Lower leg skin (tissue), 4 donors: ENCODE measurements around the gene TMPRSS3. TPM values are rescaled to one million over a fixed set of nuclear protein-coding genes. Genes with fewer than 3 reads are reported as not detected.

Experiments
- DNase-seq, 2 donors: peaks; one replicate each; pipeline ENCODE4 v3.0.0-alpha.2; 2019; ENCODE audit warnings: low spot score in 2 of 2
- H3K4me3 ChIP-seq: fragments of 200-600 bp; sonication (generic); 2 replicates; pipeline ENCODE4 v1.5.1; 2017; ENCODE audit warnings: mild to moderate bottlenecking, low read depth; ENCODE audit not compliant: poor library complexity, severe bottlenecking
- POLR2A ChIP-seq, 2 donors: fragments of 450-650 bp; IDR thresholded peaks; one replicate each; pipeline ENCODE4 v1.6.1; 2016 to 2017; ENCODE audit warnings: antibody characterized with exemption in 2 of 2, mild to moderate bottlenecking in 1 of 2, moderate library complexity in 1 of 2
- WGBS, 2 donors: methylation state at CpG; one replicate each; pipeline ENCODE4 v1.1.5; 2018; 5-methylcytosine and 5-hydroxymethylcytosine counted together
- intact Hi-C: fragments of 100-400 bp; cut with DNase I; formaldehyde crosslinking; loops from one replicate; pipeline ENCODE4 v1.15.0; 2023; ENCODE audit warnings: low total_unique reads
- total RNA-seq, 4 donors: library from RNA; depleted of rRNA; stranded (reverse); fragments of >200 nt; gene quantifications; one replicate each; pipeline ENCODE4 v1.1.0, GENCODE V29; 2016
- TF ChIP-seq, protein P1 (sequence below), 3 donors: fragments of 450-650 bp; IDR thresholded peaks; one replicate each; pipeline ENCODE4 v1.5.1; 2016; ENCODE audit warnings: antibody characterized with exemption in 3 of 3, mild to moderate bottlenecking in 3 of 3, moderate library complexity in 2 of 3

Gene TMPRSS3
- total RNA-seq, 4 donors from 2014 or later, result 0.19 to 0.78 (median 0.36) TPM

DNA sequence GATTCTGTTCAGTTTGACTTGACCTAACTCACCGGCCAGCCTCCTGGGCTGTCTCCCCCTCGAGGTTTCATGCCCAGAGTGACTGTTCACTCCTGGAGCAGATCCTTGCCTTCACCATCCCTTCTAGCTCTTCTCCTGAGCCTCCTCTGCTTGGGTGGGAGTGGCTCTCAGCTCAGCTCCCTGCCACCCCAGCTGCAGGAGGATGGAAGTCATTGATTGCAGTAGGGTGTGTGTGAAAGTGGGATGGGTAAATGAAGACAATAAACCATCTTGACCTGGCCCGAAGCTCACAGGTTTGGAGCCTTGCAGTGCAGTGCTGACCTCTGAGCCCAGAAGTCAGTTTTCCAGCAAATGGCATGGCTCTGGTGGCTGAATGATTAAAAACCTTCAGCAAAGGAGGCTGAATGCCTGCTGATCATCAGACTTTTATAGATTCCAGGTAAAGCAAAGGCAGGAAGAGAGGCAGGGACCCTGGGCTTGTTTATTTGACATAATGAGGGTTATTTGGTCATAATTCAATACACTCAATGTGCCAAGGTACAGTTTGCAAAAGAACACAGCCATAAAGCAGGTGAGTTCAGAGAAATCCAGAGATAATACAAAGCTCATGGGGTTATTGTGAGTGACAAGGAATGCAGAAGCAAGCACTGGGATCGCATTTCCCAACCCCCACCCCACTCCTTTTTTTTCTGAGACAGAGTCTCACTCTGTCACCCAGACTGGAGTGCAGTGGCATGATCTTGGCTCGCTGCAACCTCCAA lies 63.1 kb downstream of the TMPRSS3 start:
- WGBS, 2 donors, result 76 to 79% methylated on average over 5 of the region's 5 CpGs
- intact Hi-C loops, result no loop called here
- DNase-seq, result peak in 1 of 2 donors; percentile 63
- TF ChIP-seq, protein P1, sequence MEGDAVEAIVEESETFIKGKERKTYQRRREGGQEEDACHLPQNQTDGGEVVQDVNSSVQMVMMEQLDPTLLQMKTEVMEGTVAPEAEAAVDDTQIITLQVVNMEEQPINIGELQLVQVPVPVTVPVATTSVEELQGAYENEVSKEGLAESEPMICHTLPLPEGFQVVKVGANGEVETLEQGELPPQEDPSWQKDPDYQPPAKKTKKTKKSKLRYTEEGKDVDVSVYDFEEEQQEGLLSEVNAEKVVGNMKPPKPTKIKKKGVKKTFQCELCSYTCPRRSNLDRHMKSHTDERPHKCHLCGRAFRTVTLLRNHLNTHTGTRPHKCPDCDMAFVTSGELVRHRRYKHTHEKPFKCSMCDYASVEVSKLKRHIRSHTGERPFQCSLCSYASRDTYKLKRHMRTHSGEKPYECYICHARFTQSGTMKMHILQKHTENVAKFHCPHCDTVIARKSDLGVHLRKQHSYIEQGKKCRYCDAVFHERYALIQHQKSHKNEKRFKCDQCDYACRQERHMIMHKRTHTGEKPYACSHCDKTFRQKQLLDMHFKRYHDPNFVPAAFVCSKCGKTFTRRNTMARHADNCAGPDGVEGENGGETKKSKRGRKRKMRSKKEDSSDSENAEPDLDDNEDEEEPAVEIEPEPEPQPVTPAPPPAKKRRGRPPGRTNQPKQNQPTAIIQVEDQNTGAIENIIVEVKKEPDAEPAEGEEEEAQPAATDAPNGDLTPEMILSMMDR (IDR thresholded peaks at IDR 0.05), result no peak
- TF ChIP-seq POLR2A (IDR thresholded peaks at IDR 0.05), result no peak
- H3K4me3 ChIP-seq, result no peak overlapping the region

DNA sequence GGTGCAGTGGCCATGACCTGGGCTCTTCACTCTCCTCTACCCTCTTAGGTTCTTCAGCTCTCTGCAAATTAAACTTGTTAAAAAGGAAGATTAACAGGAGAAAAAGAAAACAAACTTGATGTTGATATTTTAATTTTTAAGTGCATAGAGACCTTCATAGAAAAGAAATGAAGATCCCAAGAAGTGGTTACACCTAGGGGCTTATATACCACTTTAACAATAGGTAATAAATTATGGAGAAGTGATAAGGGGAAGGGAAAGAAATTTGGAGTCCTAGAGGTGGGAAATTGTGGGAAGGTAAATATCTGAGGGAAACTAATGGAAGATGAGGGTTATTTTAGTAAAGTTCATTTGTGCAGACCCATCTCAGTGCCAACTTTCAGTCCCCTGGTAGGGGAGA lies 64.2 kb downstream of the TMPRSS3 start:
- no peak for DNase-seq
- H3K4me3 ChIP-seq, result no peak overlapping the region
- TF ChIP-seq, protein P1 (IDR thresholded peaks at IDR 0.05), result no peak
- TF ChIP-seq POLR2A (IDR thresholded peaks at IDR 0.05), result no peak
- intact Hi-C loops, result no loop called here

DNA sequence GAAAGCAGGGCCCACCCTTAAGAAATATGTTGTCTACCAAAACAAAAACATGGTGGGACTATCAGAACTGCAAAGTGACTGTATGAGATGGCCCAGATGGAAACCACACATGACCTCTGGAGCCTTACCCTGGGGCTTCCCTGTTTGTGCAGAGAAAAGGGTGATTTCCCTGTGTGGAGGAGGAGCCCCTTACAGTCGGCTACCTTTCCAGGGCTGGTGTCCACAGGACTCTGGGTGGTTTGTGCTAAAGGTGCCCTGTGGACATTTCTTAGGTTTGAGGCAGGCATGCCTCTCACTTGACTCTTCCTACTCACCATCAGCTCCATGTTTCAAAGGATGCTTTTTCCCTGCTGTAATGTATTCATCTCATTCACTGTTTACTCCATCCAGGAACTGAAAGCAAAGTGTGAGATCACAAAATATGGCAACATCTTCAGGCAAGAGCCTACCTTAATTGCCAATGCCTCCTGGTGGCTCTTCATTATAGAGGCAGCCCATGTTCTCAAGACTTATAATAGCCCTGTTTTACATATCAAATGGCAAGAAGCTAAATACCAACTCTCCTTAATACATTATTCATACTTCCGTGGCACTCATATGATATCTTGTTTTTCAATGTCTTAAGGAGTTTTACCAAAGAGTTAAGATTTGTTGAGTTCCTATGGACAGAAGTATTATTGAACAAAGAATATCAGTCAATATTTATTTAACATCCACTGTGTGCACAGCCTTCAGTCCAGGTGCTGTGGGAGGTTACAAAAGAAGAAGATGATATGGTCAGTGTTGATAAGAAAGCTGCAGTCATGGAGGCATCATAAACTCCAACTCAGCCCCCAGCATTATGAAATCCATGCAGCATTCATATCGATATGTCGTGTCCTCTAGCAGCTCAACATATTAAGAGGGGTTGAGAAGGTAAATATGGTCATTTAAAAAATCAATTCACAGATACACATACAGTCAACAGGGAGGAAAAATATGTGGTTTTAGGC lies 65.2 kb downstream of the TMPRSS3 start:
- TF ChIP-seq, protein P1 (IDR thresholded peaks at IDR 0.05), result no peak
- H3K4me3 ChIP-seq, result no peak overlapping the region
- peak in 1 of 2 donors; percentile 45 for DNase-seq
- intact Hi-C loops, result no loop called here
- WGBS, 2 donors, result 90 to 92% methylated on average over 4 of the region's 4 CpGs

DNA sequence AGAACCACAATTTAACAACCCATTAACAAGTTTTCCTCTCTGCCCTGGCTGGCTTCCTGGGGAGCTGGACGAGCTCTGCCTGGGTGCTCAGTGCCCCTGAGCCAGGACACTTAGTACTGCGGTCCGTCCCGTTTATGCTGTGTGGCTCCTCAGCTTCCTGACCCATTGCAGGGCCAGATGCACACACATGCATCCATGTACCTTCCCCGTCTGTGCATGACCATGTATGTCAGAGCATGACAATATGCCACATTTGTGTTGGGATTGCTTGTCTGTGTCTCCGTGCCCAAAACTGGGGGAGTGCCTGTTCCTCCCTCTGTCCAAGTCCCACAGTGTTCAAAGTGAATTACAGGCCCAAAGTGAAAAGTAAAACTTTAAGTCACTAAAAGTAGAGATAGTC lies 71.0 kb downstream of the TMPRSS3 start:
- WGBS, 2 donors, result 85 to 92% methylated on average over 6 of the region's 6 CpGs
- no peak overlapping the region for H3K4me3 ChIP-seq
- intact Hi-C loops, result no loop called here
- TF ChIP-seq POLR2A (IDR thresholded peaks at IDR 0.05), result no peak
- TF ChIP-seq, protein P1 (IDR thresholded peaks at IDR 0.05), result no peak
- peak in 1 of 2 donors; percentile 65 for DNase-seq

Other genes with a start within 250 kb of the TMPRSS3 start
- gene ABCG1, start 176.9 kb downstream of the TMPRSS3 start, total RNA-seq, result 10 to 100 TPM; 49.4 to 80.2 (median 52.7) TPM
- 10 to 100 TPM in 1 of 4 donors, 1 to 10 TPM in 3; 3.6 to 16.8 (median 8.7) TPM for gene TFF3, start 80.6 kb downstream of the TMPRSS3 start, total RNA-seq
- not detected for gene TFF2, start 45.1 kb downstream of the TMPRSS3 start, total RNA-seq
- not detected for gene TFF1, start 29.5 kb downstream of the TMPRSS3 start, total RNA-seq
- gene UBASH3A, start 7.8 kb upstream of the TMPRSS3 start, total RNA-seq, result under 1 TPM in 1 of 4 donors, not detected in 3; 0.23 TPM
- 1 to 10 TPM in 3 of 4 donors, under 1 TPM in 1; 0.34 to 3.7 (median 2.1) TPM for gene RSPH1, start 100.2 kb upstream of the TMPRSS3 start, total RNA-seq
- gene SLC37A1, start 117.8 kb upstream of the TMPRSS3 start, total RNA-seq, result 10 to 100 TPM in 3 of 4 donors, 1 to 10 TPM in 1; 7.4 to 19.2 (median 16.9) TPM